Mesodermal cell (in vitro differentiated cells): ENCODE measurements around the gene OPA1. TPM values are rescaled to one million over a fixed set of nuclear protein-coding genes. Genes with fewer than 3 reads are reported as not detected.

ENCODE experiments used
- H3K27ac ChIP-seq: 2 replicates; pipeline ENCODE4 v1.7.0; 2013; ENCODE audit warnings: mild to moderate bottlenecking, low read depth, low read length, moderate library complexity; ENCODE audit not compliant: severe bottlenecking
- H3K36me3 ChIP-seq: 2 replicates; pipeline ENCODE4 v1.7.1; 2013; ENCODE audit warnings: mild to moderate bottlenecking, low read length, moderate library complexity; ENCODE audit not compliant: control insufficient read depth, insufficient read depth
- H3K4me1 ChIP-seq: one replicate; pipeline ENCODE4 v1.7.1; 2013; ENCODE audit warnings: mild to moderate bottlenecking, low read length; ENCODE audit not compliant: insufficient read depth, control insufficient read depth, poor library complexity, severe bottlenecking
- H3K4me3 ChIP-seq: 2 replicates; pipeline ENCODE4 v1.7.0; 2013; ENCODE audit warnings: low read length, control low read depth, mild to moderate bottlenecking; ENCODE audit not compliant: insufficient read depth, poor library complexity, severe bottlenecking; ENCODE audit errors: extremely low read depth
- H3K9me3 ChIP-seq: 2 replicates; pipeline ENCODE4 v1.7.1; 2013; ENCODE audit warnings: mild to moderate bottlenecking, low read length, moderate library complexity; ENCODE audit not compliant: control insufficient read depth
- WGBS, 2 experiments: methylation state at CpG; one replicate each; pipeline ENCODE4 v1.1.5; 2013; ENCODE audit warnings: missing lambda C conversion rate in 2 of 2; ENCODE audit not compliant: insufficient coverage in 2 of 2; 5-methylcytosine and 5-hydroxymethylcytosine counted together
- polyA plus RNA-seq, 2 experiments: library from polyadenylated mRNA; stranded (reverse); fragments of 50-300 nt; gene quantifications; one replicate each; pipeline ENCODE4 v1.2.3, GENCODE V29; 2013

OPA1 gene
- 66.0 TPM for polyA plus RNA-seq (2013, experiment 1 of 2)
- 66.3 TPM for polyA plus RNA-seq (2013, experiment 2 of 2)

- WGBS, 2 experiments, result 2% methylated on average over 48 to 51 of the region's 55 CpGs
- H3K36me3 ChIP-seq, result peaks cover 21% of the 10 kb centered on the region
- H3K4me1 ChIP-seq, result peaks cover 4% of the 10 kb centered on the region
- no peaks in the 10 kb centered on the region for H3K9me3 ChIP-seq
- H3K27ac ChIP-seq, result peak within 1 kb of the TSS; percentile 88
- peak within 1 kb of the TSS; percentile 97 for H3K4me3 ChIP-seq
These were observed at the start of gene OPA1 for GRCh38 chr3:193592841-193593667. Gene OPA1, plus strand, starts transcription at chr3:193593208. Its CDS starts 170 bp downstream, at chr3:193593378.

GRCh38 chr3:193544289-193544688, 48.7 kb upstream of the OPA1 start:
- Histone ChIP-seq H3K4me1 (no peaks in the 10 kb centered on the region), H3K4me3 (no peak overlapping the region), H3K9me3 (no peaks in the 10 kb centered on the region), H3K27ac (no peak overlapping the region), H3K36me3 (no peaks in the 10 kb centered on the region)
- 80% methylated on average over 1 of the region's 1 CpG; no CpG with 5 or more reads in 1 of the 2 experiments for WGBS, 2 experiments

- 91 to 100% methylated on average over 1 of the region's 1 CpG for WGBS, 2 experiments
- H3K4me1 ChIP-seq, result no peaks in the 10 kb centered on the region
These were observed 47.7 kb upstream of the OPA1 start for GRCh38 chr3:193545304-193545703.

GRCh38 chr3:193546129-193546528, 46.9 kb upstream of the OPA1 start:
- H3K4me1 ChIP-seq, result no peaks in the 10 kb centered on the region
- H3K4me3 ChIP-seq, result no peak overlapping the region
- no peak overlapping the region for H3K27ac ChIP-seq
- H3K9me3 ChIP-seq, result no peaks in the 10 kb centered on the region
- no peaks in the 10 kb centered on the region for H3K36me3 ChIP-seq

More at GRCh38 chr3:193545304-193545703, 47.7 kb upstream of the OPA1 start:
- Histone ChIP-seq H3K9me3 (no peaks in the 10 kb centered on the region), H3K27ac (no peak overlapping the region), H3K4me3 (no peak overlapping the region), H3K36me3 (no peaks in the 10 kb centered on the region)

GRCh38 chr3:193548406-193548805, 44.6 kb upstream of the OPA1 start:
- Histone ChIP-seq H3K4me3 (no peak overlapping the region), H3K27ac (no peak overlapping the region), H3K4me1 (no peaks in the 10 kb centered on the region), H3K9me3 (no peaks in the 10 kb centered on the region), H3K36me3 (no peaks in the 10 kb centered on the region)
- WGBS, 2 experiments, result 56 to 85% methylated on average over 3 of the region's 4 CpGs

- WGBS, 2 experiments, result 71% methylated on average over 1 of the region's 1 CpG; no CpG with 5 or more reads in 1 of the 2 experiments
- H3K4me3 ChIP-seq, result no peak overlapping the region
These were observed 40.1 kb upstream of the OPA1 start for GRCh38 chr3:193552923-193553322.

GRCh38 chr3:193553586-193553985, 39.4 kb upstream of the OPA1 start:
- Histone ChIP-seq H3K27ac (no peak overlapping the region), H3K9me3 (no peaks in the 10 kb centered on the region), H3K36me3 (no peaks in the 10 kb centered on the region), H3K4me1 (no peaks in the 10 kb centered on the region), H3K4me3 (no peak overlapping the region)
- WGBS, 2 experiments, result no CpG with 5 or more reads among the region's 1 CpG

More at GRCh38 chr3:193552923-193553322, 40.1 kb upstream of the OPA1 start:
- H3K27ac ChIP-seq, result no peak overlapping the region
- no peaks in the 10 kb centered on the region for H3K9me3 ChIP-seq
- no peaks in the 10 kb centered on the region for H3K36me3 ChIP-seq
- H3K4me1 ChIP-seq, result no peaks in the 10 kb centered on the region

GRCh38 chr3:193554811-193555210, 38.2 kb upstream of the OPA1 start, which contains the start of gene ATP13A4:
Gene ATP13A4, minus strand, starts transcription at chr3:193554895. Its CDS starts 96 bp downstream, at chr3:193554799.
- H3K9me3 ChIP-seq, result no peaks in the 10 kb centered on the region
- 60 to 70% methylated on average over 9 of the region's 9 CpGs for WGBS, 2 experiments
- H3K4me1 ChIP-seq, result no peaks in the 10 kb centered on the region
- no peak within 1 kb of the TSS for H3K4me3 ChIP-seq
- H3K27ac ChIP-seq, result no peak within 1 kb of the TSS
- H3K36me3 ChIP-seq, result no peaks in the 10 kb centered on the region

- Histone ChIP-seq H3K9me3 (no peaks in the 10 kb centered on the region), H3K4me1 (no peaks in the 10 kb centered on the region), H3K27ac (no peak overlapping the region), H3K36me3 (no peaks in the 10 kb centered on the region), H3K4me3 (no peak overlapping the region)
- WGBS, 2 experiments, result no CpG with 5 or more reads among the region's 2 CpGs
These were observed 36.2 kb upstream of the OPA1 start for GRCh38 chr3:193556841-193557240.

- H3K9me3 ChIP-seq, result no peaks in the 10 kb centered on the region
These were observed 33.9 kb upstream of the OPA1 start for GRCh38 chr3:193559100-193559499.

GRCh38 chr3:193560091-193560490, 32.9 kb upstream of the OPA1 start:
- no peaks in the 10 kb centered on the region for H3K9me3 ChIP-seq
- H3K27ac ChIP-seq, result no peak overlapping the region
- no peak overlapping the region for H3K4me3 ChIP-seq
- no peaks in the 10 kb centered on the region for H3K36me3 ChIP-seq
- no peaks in the 10 kb centered on the region for H3K4me1 ChIP-seq
- WGBS, 2 experiments, result 60 to 86% methylated on average over 1 of the region's 4 CpGs

More at GRCh38 chr3:193559100-193559499, 33.9 kb upstream of the OPA1 start:
- no peaks in the 10 kb centered on the region for H3K36me3 ChIP-seq
- H3K4me3 ChIP-seq, result no peak overlapping the region
- no peak overlapping the region for H3K27ac ChIP-seq
- H3K4me1 ChIP-seq, result no peaks in the 10 kb centered on the region
